WTC11 (cell line): Measurements from ENCODE around the gene TMEM39A. TPM values are rescaled to one million over a fixed set of nuclear protein-coding genes. Genes with fewer than 3 reads are reported as not detected.

Experiments used
- ATAC-seq: fragments of 200-7000 bp; cut with Tn5 transposase; 2 replicates; pipeline ENCODE4 v1.10.0; 2021; ENCODE audit warnings: mild to moderate bottlenecking, moderate library complexity
- CTCF ChIA-PET: fragments of 300-600 bp; sonication (Branson Sonifier 250); formaldehyde crosslinking; loops from one replicate; lab custom pipeline; 2021; ENCODE audit warnings: antibody characterized with exemption; lab: Charles Lee
- POLR2A ChIA-PET: fragments of 350-600 bp; sonication (Branson Sonifier 250); formaldehyde crosslinking; loops from one replicate; lab custom pipeline; 2021; ENCODE audit warnings: antibody characterized with exemption; lab: Charles Lee
- DNase-seq: peaks from one replicate; pipeline ENCODE4 v3.0.0; 2021; ENCODE audit warnings: low spot score
- H3K27ac Mint-ChIP-seq: 2 replicates; pipeline ENCODE4 v1.8.0; 2021; ENCODE audit warnings: mixed read lengths
- H3K27me3 Mint-ChIP-seq: 2 replicates; pipeline ENCODE4 v1.8.0; 2021; ENCODE audit warnings: low read depth, mild to moderate bottlenecking, moderate library complexity, mixed read lengths
- H3K36me3 Mint-ChIP-seq: 2 replicates; pipeline ENCODE4 v1.8.0; 2021; ENCODE audit warnings: mixed read lengths
- H3K4me1 Mint-ChIP-seq: 2 replicates; pipeline ENCODE4 v1.8.0; 2022; ENCODE audit warnings: mixed read lengths
- H3K4me3 Mint-ChIP-seq: 2 replicates; pipeline ENCODE4 v1.8.0; 2021; ENCODE audit warnings: mild to moderate bottlenecking, moderate library complexity, mixed read lengths
- H3K9me3 Mint-ChIP-seq: 2 replicates; pipeline ENCODE4 v1.8.0; 2021; ENCODE audit warnings: mixed read lengths
- EMX1 ChIP-seq: fragments of 250-450 bp; sonication (Bioruptor Pico); IDR thresholded peaks from 2 replicates; pipeline ENCODE4 v1.8.0; 2021; ENCODE audit warnings: mild to moderate bottlenecking
- ETV6 ChIP-seq: sonication (generic); formaldehyde crosslinking; IDR thresholded peaks from 2 replicates; pipeline ENCODE4 v1.8.1; 2022; ENCODE audit warnings: mild to moderate bottlenecking, missing genetic modification reagents
- JAZF1 ChIP-seq: fragments of 250-450 bp; sonication (Bioruptor Pico); IDR thresholded peaks from 2 replicates; pipeline ENCODE4 v1.9.0; 2021; ENCODE audit warnings: moderate library complexity, mild to moderate bottlenecking, inconsistent platforms
- NFATC4 ChIP-seq: fragments of 250-450 bp; sonication (Bioruptor Pico); IDR thresholded peaks from 2 replicates; pipeline ENCODE4 v1.9.0; 2021; ENCODE audit warnings: mild to moderate bottlenecking
- NFE2L1 ChIP-seq: sonication (generic); formaldehyde crosslinking; IDR thresholded peaks from 2 replicates; pipeline ENCODE4 v1.8.1; 2023; ENCODE audit warnings: missing genetic modification reagents
- SMAD3 ChIP-seq: sonication (generic); formaldehyde crosslinking; IDR thresholded peaks from 2 replicates; pipeline ENCODE4 v1.8.0; 2022; ENCODE audit warnings: missing genetic modification reagents, mild to moderate bottlenecking, borderline replicate concordance
- SOX15 ChIP-seq: fragments of 250-450 bp; sonication (Bioruptor Pico); IDR thresholded peaks from 2 replicates; pipeline ENCODE4 v1.9.0; 2021; ENCODE audit warnings: mild to moderate bottlenecking
- TEAD1 ChIP-seq: sonication (generic); formaldehyde crosslinking; IDR thresholded peaks from 2 replicates; pipeline ENCODE4 v1.8.0; 2022; ENCODE audit warnings: mild to moderate bottlenecking, missing genetic modification reagents
- ZNF121 ChIP-seq: sonication (generic); formaldehyde crosslinking; IDR thresholded peaks from 2 replicates; pipeline ENCODE4 v1.8.0; 2023; ENCODE audit warnings: missing genetic modification reagents
- ZNF671 ChIP-seq: fragments of 250-450 bp; sonication (Bioruptor Pico); IDR thresholded peaks from 2 replicates; pipeline ENCODE4 v1.8.0; 2021; ENCODE audit warnings: mild to moderate bottlenecking
- total RNA-seq: library from RNA; stranded (reverse); gene quantifications from 3 replicates; pipeline ENCODE4 v1.2.3, GENCODE V29; 2021
- TF ChIP-seq, protein P1 (sequence below): sonication (generic); formaldehyde crosslinking; conservative IDR thresholded peaks from 2 replicates; pipeline ENCODE4 v1.8.1; 2023; ENCODE audit warnings: mild to moderate bottlenecking, low read depth, missing genetic modification reagents, moderate library complexity
- TF ChIP-seq, protein P2 (sequence below): sonication (generic); formaldehyde crosslinking; IDR thresholded peaks from 2 replicates; pipeline ENCODE4 v1.8.0; 2022; ENCODE audit warnings: mild to moderate bottlenecking, missing genetic modification reagents
- TF ChIP-seq, protein P3 (sequence below): fragments of 200-600 bp; IDR thresholded peaks from 2 replicates; pipeline ENCODE4 v1.8.0; 2022; ENCODE audit warnings: antibody characterized with exemption
- TF ChIP-seq, protein P4 (sequence below): sonication (generic); formaldehyde crosslinking; IDR thresholded peaks from 2 replicates; pipeline ENCODE4 v1.8.1; 2022; ENCODE audit warnings: low read depth, mild to moderate bottlenecking, moderate library complexity, missing genetic modification reagents, borderline replicate concordance
- TF ChIP-seq, protein P5 (sequence below): sonication (generic); formaldehyde crosslinking; IDR thresholded peaks from 2 replicates; pipeline ENCODE4 v1.8.1; 2023; ENCODE audit warnings: mild to moderate bottlenecking, moderate library complexity, missing genetic modification reagents

The TMEM39A gene
- total RNA-seq, 1 experiment from 2014 or later: 44.5 TPM

DNA sequence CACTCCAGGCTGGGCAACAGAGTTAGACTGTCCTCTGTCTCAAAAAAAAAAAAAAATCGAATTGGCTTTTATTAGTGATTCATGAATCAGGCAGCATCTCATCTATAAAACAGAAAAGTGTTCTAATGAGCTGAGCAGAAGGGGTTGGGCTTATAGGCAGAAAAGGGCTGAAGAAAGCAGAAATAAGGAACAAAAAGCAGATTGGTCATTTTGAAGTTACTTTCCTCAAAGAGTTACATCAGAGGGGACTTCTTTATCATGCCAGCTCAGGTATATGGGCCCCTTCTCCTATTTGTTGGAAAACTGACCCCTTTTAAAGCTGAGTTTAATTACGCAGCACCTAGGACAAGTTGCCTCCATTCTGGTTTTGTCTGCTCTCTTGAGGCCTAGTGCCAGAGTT lies 4.6 kb upstream of the TMEM39A start (continued):
- TF ChIP-seq, protein P1, sequence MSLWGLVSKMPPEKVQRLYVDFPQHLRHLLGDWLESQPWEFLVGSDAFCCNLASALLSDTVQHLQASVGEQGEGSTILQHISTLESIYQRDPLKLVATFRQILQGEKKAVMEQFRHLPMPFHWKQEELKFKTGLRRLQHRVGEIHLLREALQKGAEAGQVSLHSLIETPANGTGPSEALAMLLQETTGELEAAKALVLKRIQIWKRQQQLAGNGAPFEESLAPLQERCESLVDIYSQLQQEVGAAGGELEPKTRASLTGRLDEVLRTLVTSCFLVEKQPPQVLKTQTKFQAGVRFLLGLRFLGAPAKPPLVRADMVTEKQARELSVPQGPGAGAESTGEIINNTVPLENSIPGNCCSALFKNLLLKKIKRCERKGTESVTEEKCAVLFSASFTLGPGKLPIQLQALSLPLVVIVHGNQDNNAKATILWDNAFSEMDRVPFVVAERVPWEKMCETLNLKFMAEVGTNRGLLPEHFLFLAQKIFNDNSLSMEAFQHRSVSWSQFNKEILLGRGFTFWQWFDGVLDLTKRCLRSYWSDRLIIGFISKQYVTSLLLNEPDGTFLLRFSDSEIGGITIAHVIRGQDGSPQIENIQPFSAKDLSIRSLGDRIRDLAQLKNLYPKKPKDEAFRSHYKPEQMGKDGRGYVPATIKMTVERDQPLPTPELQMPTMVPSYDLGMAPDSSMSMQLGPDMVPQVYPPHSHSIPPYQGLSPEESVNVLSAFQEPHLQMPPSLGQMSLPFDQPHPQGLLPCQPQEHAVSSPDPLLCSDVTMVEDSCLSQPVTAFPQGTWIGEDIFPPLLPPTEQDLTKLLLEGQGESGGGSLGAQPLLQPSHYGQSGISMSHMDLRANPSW: no peak

DNA sequence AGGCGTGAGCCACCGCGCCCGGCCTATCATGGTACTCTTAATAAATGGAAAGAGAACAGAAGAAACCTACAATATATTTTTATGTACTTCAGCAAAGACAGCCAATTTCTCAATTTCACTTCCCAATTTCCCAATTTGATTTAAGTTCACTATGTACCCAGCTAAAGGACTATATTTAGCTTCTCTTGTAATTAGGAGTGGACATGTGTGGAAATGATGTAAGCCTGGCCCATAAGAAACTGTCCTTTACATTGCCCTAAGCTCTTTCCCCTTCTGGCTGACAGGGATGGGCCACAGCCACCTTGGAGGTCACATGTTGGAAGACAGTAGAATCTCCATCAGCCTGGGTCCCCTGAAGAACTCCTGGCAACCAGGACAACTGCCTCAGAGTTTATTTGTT lies 6.2 kb downstream of the TMEM39A start:
- no peak overlapping the region for H3K27ac Mint-ChIP-seq
- peaks cover 78% of the 10 kb centered on the region for H3K36me3 Mint-ChIP-seq
- ChIA-PET CTCF (no interaction called here), POLR2A (no interaction called here)
- ATAC-seq: no peak
- no peaks in the 10 kb centered on the region for H3K9me3 Mint-ChIP-seq
- TF ChIP-seq NFE2L1 (CRISPR knock-in tag) (no peak), JAZF1 (CRISPR knock-in tag) (no peak), ZNF671 (no peak), SOX15 (CRISPR knock-in tag) (no peak), ZNF121 (no peak), SMAD3 (CRISPR knock-in tag) (no peak)
- TF ChIP-seq, protein P2, sequence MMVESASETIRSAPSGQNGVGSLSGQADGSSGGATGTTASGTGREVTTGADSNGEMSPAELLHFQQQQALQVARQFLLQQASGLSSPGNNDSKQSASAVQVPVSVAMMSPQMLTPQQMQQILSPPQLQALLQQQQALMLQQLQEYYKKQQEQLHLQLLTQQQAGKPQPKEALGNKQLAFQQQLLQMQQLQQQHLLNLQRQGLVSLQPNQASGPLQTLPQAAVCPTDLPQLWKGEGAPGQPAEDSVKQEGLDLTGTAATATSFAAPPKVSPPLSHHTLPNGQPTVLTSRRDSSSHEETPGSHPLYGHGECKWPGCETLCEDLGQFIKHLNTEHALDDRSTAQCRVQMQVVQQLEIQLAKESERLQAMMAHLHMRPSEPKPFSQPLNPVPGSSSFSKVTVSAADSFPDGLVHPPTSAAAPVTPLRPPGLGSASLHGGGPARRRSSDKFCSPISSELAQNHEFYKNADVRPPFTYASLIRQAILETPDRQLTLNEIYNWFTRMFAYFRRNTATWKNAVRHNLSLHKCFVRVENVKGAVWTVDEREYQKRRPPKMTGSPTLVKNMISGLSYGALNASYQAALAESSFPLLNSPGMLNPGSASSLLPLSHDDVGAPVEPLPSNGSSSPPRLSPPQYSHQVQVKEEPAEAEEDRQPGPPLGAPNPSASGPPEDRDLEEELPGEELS (CRISPR knock-in tag): no peak
- TF ChIP-seq, protein P1: no peak
- TF ChIP-seq, protein P3, sequence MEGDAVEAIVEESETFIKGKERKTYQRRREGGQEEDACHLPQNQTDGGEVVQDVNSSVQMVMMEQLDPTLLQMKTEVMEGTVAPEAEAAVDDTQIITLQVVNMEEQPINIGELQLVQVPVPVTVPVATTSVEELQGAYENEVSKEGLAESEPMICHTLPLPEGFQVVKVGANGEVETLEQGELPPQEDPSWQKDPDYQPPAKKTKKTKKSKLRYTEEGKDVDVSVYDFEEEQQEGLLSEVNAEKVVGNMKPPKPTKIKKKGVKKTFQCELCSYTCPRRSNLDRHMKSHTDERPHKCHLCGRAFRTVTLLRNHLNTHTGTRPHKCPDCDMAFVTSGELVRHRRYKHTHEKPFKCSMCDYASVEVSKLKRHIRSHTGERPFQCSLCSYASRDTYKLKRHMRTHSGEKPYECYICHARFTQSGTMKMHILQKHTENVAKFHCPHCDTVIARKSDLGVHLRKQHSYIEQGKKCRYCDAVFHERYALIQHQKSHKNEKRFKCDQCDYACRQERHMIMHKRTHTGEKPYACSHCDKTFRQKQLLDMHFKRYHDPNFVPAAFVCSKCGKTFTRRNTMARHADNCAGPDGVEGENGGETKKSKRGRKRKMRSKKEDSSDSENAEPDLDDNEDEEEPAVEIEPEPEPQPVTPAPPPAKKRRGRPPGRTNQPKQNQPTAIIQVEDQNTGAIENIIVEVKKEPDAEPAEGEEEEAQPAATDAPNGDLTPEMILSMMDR: no peak
- TF ChIP-seq, protein P4, sequence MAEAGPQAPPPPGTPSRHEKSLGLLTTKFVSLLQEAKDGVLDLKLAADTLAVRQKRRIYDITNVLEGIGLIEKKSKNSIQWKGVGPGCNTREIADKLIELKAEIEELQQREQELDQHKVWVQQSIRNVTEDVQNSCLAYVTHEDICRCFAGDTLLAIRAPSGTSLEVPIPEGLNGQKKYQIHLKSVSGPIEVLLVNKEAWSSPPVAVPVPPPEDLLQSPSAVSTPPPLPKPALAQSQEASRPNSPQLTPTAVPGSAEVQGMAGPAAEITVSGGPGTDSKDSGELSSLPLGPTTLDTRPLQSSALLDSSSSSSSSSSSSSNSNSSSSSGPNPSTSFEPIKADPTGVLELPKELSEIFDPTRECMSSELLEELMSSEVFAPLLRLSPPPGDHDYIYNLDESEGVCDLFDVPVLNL (CRISPR knock-in tag): no peak
- TF ChIP-seq, protein P5, sequence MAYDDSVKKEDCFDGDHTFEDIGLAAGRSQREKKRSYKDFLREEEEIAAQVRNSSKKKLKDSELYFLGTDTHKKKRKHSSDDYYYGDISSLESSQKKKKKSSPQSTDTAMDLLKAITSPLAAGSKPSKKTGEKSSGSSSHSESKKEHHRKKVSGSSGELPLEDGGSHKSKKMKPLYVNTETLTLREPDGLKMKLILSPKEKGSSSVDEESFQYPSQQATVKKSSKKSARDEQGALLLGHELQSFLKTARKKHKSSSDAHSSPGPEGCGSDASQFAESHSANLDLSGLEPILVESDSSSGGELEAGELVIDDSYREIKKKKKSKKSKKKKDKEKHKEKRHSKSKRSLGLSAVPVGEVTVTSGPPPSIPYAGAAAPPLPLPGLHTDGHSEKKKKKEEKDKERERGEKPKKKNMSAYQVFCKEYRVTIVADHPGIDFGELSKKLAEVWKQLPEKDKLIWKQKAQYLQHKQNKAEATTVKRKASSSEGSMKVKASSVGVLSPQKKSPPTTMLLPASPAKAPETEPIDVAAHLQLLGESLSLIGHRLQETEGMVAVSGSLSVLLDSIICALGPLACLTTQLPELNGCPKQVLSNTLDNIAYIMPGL (CRISPR knock-in tag): no peak
- no peak overlapping the region for H3K4me3 Mint-ChIP-seq
- H3K27me3 Mint-ChIP-seq: no peaks in the 10 kb centered on the region
- H3K4me1 Mint-ChIP-seq: peaks cover 4% of the 10 kb centered on the region; the same call in 1 of the 2 replicates
- DNase-seq: no peak

DNA sequence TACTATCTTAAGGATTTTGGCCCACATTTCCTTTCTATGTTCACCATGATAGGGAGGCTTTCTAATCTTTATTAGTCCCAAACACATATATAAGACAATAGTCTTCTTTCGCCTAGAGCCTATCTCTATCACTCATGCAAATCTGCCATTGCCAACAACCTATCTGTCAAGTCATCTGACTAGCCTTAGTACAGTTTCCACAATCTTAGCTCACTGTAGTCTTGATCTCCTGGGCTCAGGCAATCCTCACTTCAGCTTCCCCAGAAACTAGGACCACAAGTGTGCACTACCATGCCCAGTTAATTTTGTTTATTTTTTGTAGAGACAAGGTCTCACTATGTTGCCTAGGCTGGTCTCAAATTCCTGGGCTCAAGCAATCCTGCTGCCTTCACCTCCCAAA lies 6.9 kb downstream of the TMEM39A start:
- Mint-ChIP-seq H3K27me3 (no peaks in the 10 kb centered on the region), H3K36me3 (peaks cover 80% of the 10 kb centered on the region), H3K4me1 (no peaks in the 10 kb centered on the region), H3K27ac (no peak overlapping the region), H3K4me3 (no peak overlapping the region), H3K9me3 (no peaks in the 10 kb centered on the region)
- DNase-seq: no peak
- CTCF ChIA-PET: no interaction called here
- POLR2A ChIA-PET: no interaction called here
- ATAC-seq: no peak
- TF ChIP-seq NFATC4: no peak
- TF ChIP-seq NFE2L1 (CRISPR knock-in tag): no peak
- no peak for TF ChIP-seq TEAD1 (CRISPR knock-in tag)
- TF ChIP-seq ETV6 (CRISPR knock-in tag): no peak
- no peak for TF ChIP-seq EMX1 (CRISPR knock-in tag)
